ENCODE measurements around the gene ZNF92. TPM values are rescaled to one million over a fixed set of nuclear protein-coding genes. Genes with fewer than 3 reads are reported as not detected.

Gene ZNF92
- 1 to 10 TPM; 7.3 to 8.7 TPM for total RNA-seq

DNA sequence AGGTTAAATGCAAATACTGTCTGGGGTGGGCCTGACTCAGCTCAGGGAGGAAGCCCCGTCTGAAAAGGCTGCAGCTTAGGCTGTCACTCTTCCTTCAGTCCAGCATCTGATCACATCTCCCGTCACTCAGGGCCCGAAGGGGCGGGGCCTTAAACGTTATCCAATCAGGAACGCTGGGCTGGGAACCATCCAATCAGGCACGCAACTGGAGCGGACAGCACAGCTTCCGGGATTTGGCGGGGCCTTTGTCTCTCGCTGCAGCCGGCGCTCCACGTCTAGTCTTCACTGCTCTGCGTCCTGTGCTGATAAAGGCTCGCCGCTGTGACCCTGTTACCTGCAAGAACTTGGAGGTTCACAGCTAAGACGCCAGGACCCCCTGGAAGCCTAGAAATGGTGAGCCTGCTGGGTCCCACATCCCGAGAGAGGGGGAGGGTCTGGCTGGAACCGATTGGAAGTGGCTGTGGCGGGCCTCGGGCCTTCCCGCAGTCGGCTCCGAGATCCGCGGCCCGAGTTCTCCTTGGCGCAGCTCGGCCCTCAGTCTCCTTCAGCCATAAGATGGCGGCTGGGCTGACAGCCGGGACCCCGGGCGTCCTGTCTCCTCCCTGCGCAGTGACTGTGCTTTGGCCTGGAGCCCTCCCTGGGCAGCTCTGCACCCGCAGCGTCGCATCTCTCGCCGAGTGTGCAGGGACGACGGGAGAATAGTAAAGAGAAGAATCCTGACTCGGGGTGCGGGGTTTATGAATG is at the start of gene ZNF92:
TSS of gene ZNF92 (plus strand) at position 248 of the 744 bp plus-strand sequence. CDS start at position 391, 143 bp downstream.
- peak; percentile 97 for DNase-seq (ENCODE audit: low spot score)
- no peaks in the 10 kb centered on the region for H3K36me3 ChIP-seq
- H3K4me1 ChIP-seq (replicated peaks): no peaks in the 10 kb centered on the region
- intact Hi-C loops (cut with DNase I): no loop called here
- peak within 1 kb of the TSS; percentile 73 to 76 for H3K4me3 ChIP-seq
- H3K27ac ChIP-seq: peak within 1 kb of the TSS; percentile 70 to 84
- H3K9me3 ChIP-seq: no peaks in the 10 kb centered on the region
- peak; percentile 97 for TF ChIP-seq POLR2AphosphoS5 (IDR thresholded peaks at IDR 0.05)
- peak; percentile 92 for TF ChIP-seq POLR2A (IDR thresholded peaks at IDR 0.05)
- no peak for TF ChIP-seq CTCF (IDR thresholded peaks at IDR 0.05)
- under 1% methylated on average over 39 of the region's 44 CpGs for WGBS
- H3K27me3 ChIP-seq (replicated peaks; ENCODE audit: insufficient read depth): no peaks in the 10 kb centered on the region

GRCh38 chr7:65325793-65326432 is 47.7 kb upstream of the ZNF92 start:
- DNase-seq (ENCODE audit: low spot score): no peak
- intact Hi-C loops (cut with DNase I): no loop called here
- TF ChIP-seq CTCF (IDR thresholded peaks at IDR 0.05): no peak
- TF ChIP-seq POLR2A (IDR thresholded peaks at IDR 0.05): no peak
- no peak for TF ChIP-seq POLR2AphosphoS5 (IDR thresholded peaks at IDR 0.05)
- Histone ChIP-seq H3K4me1 (replicated peaks) (no peaks in the 10 kb centered on the region), H3K9me3 (no peaks in the 10 kb centered on the region), H3K36me3 (no peaks in the 10 kb centered on the region), H3K4me3 (no peak overlapping the region), H3K27ac (no peak overlapping the region), H3K27me3 (replicated peaks; ENCODE audit: insufficient read depth) (no peaks in the 10 kb centered on the region)
- WGBS: 95% methylated on average over 5 of the region's 5 CpGs

- DNase-seq (ENCODE audit: low spot score): no peak
- no peaks in the 10 kb centered on the region for H3K9me3 ChIP-seq
Observed at GRCh38 chr7:65338346-65338745, 35.3 kb upstream of the ZNF92 start.

GRCh38 chr7:65339257-65339656 is 34.4 kb upstream of the ZNF92 start:
- intact Hi-C loops (cut with DNase I): no loop called here
- 99% methylated on average over 3 of the region's 3 CpGs for WGBS
- Histone ChIP-seq H3K27ac (no peak overlapping the region), H3K4me1 (replicated peaks) (no peaks in the 10 kb centered on the region), H3K4me3 (no peak overlapping the region), H3K36me3 (no peaks in the 10 kb centered on the region), H3K27me3 (replicated peaks; ENCODE audit: insufficient read depth) (no peaks in the 10 kb centered on the region), H3K9me3 (no peaks in the 10 kb centered on the region)
- DNase-seq (ENCODE audit: low spot score): no peak
- TF ChIP-seq POLR2A (IDR thresholded peaks at IDR 0.05): no peak
- no peak for TF ChIP-seq CTCF (IDR thresholded peaks at IDR 0.05)
- no peak for TF ChIP-seq POLR2AphosphoS5 (IDR thresholded peaks at IDR 0.05)

More at GRCh38 chr7:65338346-65338745, 35.3 kb upstream of the ZNF92 start:
- no peak for TF ChIP-seq POLR2A (IDR thresholded peaks at IDR 0.05)
- TF ChIP-seq POLR2AphosphoS5 (IDR thresholded peaks at IDR 0.05): no peak
- TF ChIP-seq CTCF (IDR thresholded peaks at IDR 0.05): no peak
- H3K27ac ChIP-seq: no peak overlapping the region
- no peaks in the 10 kb centered on the region for H3K4me1 ChIP-seq (replicated peaks)
- no peaks in the 10 kb centered on the region for H3K27me3 ChIP-seq (replicated peaks; ENCODE audit: insufficient read depth)
- intact Hi-C loops (cut with DNase I): no loop called here
- no peaks in the 10 kb centered on the region for H3K36me3 ChIP-seq
- no peak overlapping the region for H3K4me3 ChIP-seq
- WGBS: 56% methylated on average over 2 of the region's 2 CpGs
